Measurements from ENCODE around the gene RBPJL.
A peak's percentile ranks its signal among the peaks of the same experiment; 100 is the strongest.
"Not testable (repeated sequence)": the region's sequence is repeated elsewhere in the genome, so short reads cannot be mapped to it uniquely, and the experiment has no call there.

Gene RBPJL

GRCh38 chr20:45341579-45341938 lies 34.9 kb downstream of the RBPJL start:
- no peak overlapping the region for H3K4me3 ChIP-seq (ENCODE audit: low read depth, low read length)

- H3K4me3 ChIP-seq (ENCODE audit: low read depth, low read length) = no peak overlapping the region
Observed at GRCh38 chr20:45341939-45342854, 35.6 kb downstream of the RBPJL start.

GRCh38 chr20:45342855-45343531 lies 36.4 kb downstream of the RBPJL start:
- no peak overlapping the region for H3K4me3 ChIP-seq (ENCODE audit: low read depth, low read length)

- H3K4me3 ChIP-seq (ENCODE audit: low read depth, low read length) = no peak overlapping the region
Observed at GRCh38 chr20:45343532-45344167, 37.0 kb downstream of the RBPJL start.

- H3K4me3 ChIP-seq (ENCODE audit: low read depth, low read length) = no peak overlapping the region
Observed at GRCh38 chr20:45344168-45344860, 37.7 kb downstream of the RBPJL start.

- H3K4me3 ChIP-seq (ENCODE audit: low read depth, low read length) = no peak overlapping the region
Observed at GRCh38 chr20:45345104-45345936, 38.7 kb downstream of the RBPJL start.

GRCh38 chr20:45346291-45346718 lies 39.7 kb downstream of the RBPJL start:
- H3K4me3 ChIP-seq (ENCODE audit: low read depth, low read length) = no peak overlapping the region

GRCh38 chr20:45346851-45347250 lies 40.2 kb downstream of the RBPJL start:
- H3K4me3 ChIP-seq (ENCODE audit: low read depth, low read length) = peak overlapping the region; percentile 80

- peak overlapping the region; percentile 80 for H3K4me3 ChIP-seq (ENCODE audit: low read depth, low read length)
Observed at GRCh38 chr20:45347297-45347935, 40.8 kb downstream of the RBPJL start.

- H3K4me3 ChIP-seq (ENCODE audit: low read depth, low read length) = peak within 1 kb of the TSS; percentile 80
Observed at GRCh38 chr20:45347936-45348778, 41.5 kb downstream of the RBPJL start, which contains the start of gene SDC4. Gene SDC4 (minus strand): TSS chr20:45348424. CDS start chr20:45348384, 40 bp downstream.

- H3K4me3 ChIP-seq (ENCODE audit: low read depth, low read length) = no peak overlapping the region
Observed at GRCh38 chr20:45350217-45350616, 43.6 kb downstream of the RBPJL start.

GRCh38 chr20:45350795-45351194 lies 44.2 kb downstream of the RBPJL start:
- not testable (repeated sequence) for H3K4me3 ChIP-seq (ENCODE audit: low read depth, low read length)

GRCh38 chr20:45352729-45353128 lies 46.1 kb downstream of the RBPJL start:
- H3K4me3 ChIP-seq (ENCODE audit: low read depth, low read length) = no peak overlapping the region

GRCh38 chr20:45353746-45354145 lies 47.1 kb downstream of the RBPJL start:
- H3K4me3 ChIP-seq (ENCODE audit: low read depth, low read length) = no peak overlapping the region

- H3K4me3 ChIP-seq (ENCODE audit: low read depth, low read length) = no peak overlapping the region
Observed at GRCh38 chr20:45354423-45355208, 48.0 kb downstream of the RBPJL start.

GRCh38 chr20:45355209-45356084 lies 48.8 kb downstream of the RBPJL start:
- H3K4me3 ChIP-seq (ENCODE audit: low read depth, low read length) = no peak overlapping the region

Data from iPS-11a (cell line).